GM21526 (cell line): ENCODE results near the gene SRD5A1.

Experiments
- ATAC-seq: cut with Tn5 transposase; IDR thresholded peaks from one replicate; pipeline ENCODE4 v1.9.1; 2021; ENCODE audit warnings: moderate library complexity; ENCODE audit not compliant: unreplicated experiment, low FRiP score

SRD5A1 gene

DNA sequence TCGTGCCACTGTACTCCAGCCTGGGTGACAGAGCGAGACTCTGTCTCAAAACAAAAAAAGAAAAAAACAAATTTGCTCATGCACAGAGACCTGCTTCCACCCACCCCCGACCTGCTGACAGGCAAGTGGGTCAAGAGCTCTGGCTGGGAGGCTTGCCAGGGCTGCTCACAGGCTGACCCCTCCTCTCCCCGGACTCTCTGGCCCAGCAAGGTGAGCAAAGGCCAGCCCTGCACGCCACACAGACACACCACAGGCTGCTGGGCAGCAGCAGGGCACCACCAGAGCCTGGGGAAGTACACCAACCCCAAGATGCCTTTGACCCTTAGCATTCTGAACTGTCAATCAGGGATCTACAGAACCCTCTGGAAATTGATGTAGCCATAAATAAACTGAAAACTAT lies 29.6 kb upstream of the SRD5A1 start:
- no peak for ATAC-seq

DNA sequence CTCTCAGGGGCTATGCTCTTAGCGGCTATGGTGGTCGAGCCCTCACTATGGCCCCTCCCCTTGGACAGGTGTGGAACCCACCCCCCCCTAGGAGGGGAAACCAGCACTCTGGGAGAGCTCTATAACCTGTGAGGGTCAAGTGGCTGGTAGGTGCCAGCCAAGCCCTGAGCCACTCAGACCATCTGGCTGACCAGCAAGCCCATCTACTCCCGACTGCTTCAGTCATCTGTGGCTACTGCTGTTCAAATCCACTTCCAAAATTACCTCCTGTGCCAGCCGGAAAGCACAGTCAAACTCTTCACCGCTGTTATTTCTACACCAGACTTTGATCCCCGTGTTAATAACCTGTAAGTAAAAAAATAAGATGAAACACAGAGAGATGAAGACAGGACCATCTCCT lies 28.9 kb upstream of the SRD5A1 start:
- no peak for ATAC-seq

DNA sequence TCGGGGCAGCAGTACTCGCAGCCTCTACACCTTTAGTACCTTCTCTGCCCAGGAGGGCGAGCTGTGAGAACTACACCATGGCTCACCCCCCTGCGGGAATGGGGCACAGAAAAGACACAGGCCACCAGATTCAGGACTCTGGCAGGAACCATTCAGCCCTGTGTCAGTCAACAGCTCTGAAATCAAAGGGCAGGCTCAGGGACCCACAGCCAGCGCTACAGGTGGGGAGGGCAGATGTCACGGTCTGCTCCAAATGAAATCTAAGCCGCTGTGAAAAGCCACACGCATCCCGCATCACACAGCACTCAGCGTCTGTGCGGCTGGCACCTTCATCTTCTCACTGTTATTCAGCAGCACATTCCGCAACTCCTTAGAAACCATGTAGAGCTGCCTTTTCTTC lies 28.3 kb upstream of the SRD5A1 start:
- ATAC-seq, result no peak

DNA sequence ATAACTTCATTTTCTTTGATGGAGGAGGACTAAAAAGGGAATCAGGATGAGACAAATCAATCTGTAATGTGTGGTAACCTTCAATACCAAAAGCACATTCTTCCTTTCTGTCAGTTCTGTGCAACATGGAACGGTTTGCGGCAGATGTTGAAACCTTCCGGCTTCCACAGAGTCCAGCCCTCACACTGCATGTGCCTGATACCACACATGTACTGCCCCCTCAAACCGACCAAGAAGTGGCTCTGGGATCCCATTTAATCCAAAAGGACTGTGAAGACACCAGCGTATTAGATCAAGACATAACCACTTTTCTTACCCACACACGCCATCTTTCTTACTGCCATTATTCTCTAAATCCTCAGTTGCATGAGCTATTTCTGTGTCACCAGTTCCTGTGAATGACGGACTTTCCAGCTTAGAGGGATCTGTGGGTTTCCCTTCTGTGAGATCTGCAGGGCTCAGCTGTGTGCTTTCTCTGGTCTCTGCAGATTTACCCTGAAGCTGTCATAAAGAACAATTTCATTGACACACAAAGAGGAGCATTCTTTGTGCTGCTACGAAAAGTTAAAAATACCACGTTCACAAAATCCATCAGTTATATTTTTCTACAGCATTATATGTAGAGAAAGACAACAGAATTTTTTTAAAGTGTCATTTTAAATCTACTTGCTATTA lies 26.2 kb upstream of the SRD5A1 start:
- no peak for ATAC-seq

DNA sequence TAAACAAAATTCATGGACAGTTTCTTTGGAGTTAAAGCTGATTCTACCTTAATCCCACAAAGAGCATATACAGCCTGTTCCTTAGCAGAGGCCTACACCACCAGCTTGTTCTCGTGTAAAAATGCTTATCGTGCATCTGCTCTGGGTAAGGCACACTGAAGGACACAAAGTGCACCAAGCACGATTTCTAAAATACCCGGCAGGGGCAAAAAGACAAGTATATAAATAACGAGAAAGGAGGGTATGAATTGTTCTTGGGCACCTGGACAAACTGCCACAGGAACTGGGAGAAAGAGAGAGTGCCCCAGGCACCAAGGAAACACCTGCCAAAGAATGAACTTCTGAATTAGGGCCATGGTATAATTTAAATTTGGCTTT lies 25.7 kb upstream of the SRD5A1 start:
- no peak for ATAC-seq

DNA sequence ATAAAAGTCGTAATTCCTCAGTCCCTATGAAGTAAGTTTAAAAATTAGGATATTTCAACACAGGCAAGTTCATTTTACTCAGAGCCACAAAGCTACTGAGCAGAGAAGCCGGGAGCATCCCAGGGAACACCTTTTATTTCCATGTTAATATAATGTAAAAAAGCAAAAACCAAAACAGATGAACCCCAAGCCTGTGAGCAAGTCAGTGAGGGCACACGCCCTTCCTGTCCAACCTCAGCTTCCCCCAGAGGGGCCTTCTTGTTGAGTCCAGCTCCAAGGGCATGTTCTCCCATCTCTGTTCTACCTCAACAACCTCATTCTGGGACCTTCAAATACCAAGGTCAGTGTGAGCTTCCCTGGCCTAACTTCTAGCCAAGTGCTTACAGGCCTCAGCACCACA lies 25.2 kb upstream of the SRD5A1 start:
- ATAC-seq, result no peak

DNA sequence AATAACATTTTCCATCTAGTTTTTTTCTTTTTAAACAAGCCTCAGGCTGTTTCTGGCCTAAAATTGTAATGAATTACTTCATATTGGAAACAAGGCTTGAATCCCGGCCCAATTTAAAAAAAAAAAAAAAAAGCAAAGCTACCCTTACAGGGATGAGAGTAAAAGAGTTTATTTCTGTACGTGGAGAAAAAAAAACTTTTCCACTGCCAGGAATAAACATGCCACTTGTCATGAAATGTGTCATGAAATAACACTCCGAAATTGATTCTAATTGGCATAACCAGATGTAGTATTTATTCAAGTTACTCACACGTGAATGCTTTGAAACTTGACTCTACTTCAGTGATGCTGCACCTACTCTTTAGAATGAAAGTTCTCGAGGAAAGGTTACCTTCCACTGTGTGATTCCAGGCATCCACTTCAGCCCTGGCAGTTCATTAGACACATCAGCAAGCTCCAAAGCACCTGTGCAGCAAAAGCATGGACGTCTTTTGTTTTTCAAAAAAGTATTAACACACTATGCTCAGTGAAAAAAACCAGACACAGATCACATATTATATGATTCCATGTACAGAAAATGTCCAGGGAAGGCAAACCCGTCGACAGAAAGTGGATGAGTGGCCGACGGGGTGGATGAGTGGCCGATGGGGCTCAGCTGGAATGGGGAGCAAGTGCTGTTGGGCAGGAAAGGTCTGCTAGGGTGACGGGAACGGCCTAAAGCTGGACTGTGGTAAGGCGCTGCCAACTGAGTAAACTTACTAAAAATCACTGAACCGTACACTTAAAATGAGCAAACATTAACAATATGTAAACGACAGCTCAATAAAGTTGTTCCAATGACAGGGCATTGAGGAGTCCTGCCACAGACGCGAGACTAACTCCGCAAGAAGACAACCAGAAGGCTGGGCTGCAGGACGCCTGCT lies 21.6 kb upstream of the SRD5A1 start:
- ATAC-seq, result no peak

DNA sequence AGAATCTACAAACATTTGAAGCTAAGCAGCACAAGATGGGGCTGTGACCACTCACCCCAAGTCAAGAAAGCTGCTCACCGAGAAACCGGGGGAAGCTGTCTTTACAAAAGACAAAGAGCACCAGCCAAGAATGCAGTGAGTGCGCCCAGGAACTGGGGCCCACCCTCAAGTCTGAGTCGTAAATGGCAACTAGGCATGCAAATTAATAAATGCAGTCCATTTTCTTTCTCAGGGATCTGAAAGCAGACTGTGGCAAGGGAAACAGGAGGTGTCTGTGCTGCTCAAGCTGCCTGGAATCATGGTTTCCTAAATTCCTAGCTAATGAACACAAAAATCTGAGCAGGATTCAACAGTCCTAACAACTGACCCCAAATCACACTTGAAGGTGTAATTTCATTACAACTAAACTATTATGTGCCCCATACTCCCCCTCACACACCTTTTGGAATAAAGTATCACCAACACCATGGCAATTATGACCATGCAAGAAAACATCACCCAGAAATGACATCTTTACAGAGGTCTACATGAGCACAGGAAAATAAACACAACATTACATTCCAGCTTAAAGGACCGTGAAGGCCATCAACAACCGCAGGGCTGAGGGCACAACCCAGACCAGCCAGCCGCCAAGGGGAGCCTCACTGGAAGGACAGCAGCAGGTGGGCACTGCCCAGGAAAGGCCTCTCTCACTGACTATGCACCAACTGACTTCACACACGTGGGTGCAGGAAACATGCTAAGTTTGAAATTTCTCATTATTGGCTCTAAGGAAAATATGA lies 18.0 kb upstream of the SRD5A1 start:
- no peak for ATAC-seq

DNA sequence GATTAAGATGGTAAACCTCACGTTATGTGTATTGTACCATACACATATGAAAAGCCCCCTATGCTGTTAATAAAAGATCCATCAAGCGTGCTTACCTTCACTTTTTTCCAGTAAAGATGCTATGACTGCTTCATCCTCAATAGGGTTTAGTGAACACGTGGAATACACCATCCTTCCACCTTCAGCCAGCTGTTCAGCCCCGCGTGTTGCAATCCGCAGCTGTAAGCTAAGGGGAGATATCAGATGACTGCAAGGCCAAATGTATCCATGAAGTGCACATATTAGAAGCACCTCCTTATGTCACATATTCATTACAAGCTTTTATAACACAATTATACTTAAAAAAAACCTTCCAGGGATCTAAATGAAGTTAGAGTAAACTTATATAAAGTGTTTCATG lies 16.6 kb upstream of the SRD5A1 start:
- no peak for ATAC-seq

DNA sequence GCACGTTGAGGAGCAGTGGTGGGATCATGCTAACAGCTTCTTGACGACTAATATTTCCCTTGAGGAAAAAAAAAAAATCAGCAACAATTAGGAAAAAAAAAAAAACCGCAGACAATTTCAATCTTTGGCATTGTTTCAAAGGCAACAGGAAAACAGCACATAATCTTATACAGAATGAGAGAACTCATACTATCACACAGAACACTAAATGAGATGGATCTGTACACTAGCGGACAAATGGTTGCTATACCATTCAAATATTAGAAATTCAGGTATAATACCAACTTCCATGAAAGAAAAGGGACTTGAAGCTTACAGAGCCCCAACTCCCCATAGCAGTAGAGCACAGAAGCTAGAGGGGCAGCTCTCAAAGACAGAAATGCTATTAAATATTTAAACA lies 10.0 kb upstream of the SRD5A1 start:
- ATAC-seq, result no peak

DNA sequence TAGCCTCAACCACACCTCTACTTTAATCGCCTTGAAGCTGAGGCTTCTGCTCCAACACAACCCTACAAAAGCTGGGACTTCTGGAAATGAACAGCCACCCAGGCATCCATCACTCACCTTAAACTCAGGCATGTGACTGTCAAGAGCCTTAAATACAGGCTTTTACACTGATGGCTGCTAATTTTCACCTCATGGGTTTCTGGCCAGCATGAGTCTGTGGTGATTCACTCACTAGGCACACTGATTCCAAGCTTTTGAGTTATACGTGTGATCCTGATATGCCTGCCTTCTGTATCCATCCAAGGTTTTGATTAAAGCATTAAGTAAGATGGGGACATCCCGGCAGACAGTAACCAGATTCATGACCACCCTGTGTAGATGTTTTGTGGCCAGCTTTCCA lies 9.3 kb upstream of the SRD5A1 start:
- ATAC-seq, result no peak

DNA sequence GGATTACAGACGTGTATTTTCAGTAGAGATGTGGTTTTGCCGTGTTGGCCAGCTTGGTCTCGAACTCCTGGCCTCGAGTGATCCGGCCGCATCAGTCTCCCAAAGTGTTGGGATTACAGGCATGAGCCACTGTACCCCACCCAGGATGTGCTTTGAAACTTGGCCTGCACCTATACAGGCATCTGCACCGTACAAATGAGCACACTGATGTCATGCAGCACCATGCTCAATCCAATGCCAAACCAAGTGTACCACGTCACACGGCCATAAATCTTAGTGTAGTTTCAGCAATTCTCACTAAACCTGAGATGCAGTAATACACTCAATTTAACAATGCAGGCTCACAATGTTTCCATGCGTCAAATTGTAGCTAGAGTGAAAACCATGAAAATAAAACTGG lies 6.7 kb upstream of the SRD5A1 start:
- no peak for ATAC-seq

DNA sequence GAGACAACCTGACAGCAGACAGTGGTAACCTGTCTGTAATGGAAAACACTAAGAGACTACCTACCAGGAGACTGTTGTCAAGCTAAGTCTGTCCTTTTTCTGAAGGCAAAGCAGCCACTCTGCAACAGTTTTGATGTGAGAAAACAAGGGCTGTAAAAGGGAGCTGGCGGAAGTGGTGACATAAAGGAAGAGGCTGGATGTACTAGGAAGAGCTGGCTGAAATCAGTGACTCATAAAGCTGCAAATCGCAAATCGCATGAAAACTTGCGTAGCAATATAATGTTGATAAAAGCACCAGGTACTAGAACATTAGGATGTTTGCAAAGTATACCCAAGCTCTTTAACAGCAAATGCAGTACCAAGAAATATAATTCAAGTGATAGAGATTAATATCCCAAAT lies 1.8 kb upstream of the SRD5A1 start:
- ATAC-seq, result no peak

DNA sequence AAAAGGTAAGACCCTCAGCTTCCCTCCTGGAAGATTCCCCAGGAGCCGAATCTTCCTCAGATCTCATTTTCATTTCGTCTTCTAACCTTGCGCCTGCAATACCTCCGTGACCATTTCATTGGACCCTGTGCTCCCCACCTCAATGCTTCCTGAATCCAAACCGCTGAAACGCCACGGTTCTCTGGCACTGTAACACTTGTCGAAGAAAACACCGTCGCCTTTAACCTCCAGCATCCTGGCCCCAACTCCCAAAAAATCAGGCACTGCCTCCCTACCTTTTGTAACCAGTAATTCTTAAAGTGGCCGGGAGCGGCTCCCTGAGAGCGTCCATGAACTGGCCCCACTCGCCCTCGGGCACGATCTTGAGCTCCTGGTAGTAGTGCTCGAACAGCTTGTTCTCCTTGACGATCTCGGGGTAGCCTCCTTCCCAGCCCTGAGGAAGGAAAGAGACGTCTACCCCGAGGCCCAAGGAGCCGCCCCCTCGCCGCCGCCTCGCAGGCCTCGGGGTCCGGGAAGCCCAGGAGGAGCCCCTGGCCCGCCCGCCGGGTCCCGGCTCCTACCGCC lies 834 bp upstream of the SRD5A1 start:
- peak; percentile 26 for ATAC-seq

DNA sequence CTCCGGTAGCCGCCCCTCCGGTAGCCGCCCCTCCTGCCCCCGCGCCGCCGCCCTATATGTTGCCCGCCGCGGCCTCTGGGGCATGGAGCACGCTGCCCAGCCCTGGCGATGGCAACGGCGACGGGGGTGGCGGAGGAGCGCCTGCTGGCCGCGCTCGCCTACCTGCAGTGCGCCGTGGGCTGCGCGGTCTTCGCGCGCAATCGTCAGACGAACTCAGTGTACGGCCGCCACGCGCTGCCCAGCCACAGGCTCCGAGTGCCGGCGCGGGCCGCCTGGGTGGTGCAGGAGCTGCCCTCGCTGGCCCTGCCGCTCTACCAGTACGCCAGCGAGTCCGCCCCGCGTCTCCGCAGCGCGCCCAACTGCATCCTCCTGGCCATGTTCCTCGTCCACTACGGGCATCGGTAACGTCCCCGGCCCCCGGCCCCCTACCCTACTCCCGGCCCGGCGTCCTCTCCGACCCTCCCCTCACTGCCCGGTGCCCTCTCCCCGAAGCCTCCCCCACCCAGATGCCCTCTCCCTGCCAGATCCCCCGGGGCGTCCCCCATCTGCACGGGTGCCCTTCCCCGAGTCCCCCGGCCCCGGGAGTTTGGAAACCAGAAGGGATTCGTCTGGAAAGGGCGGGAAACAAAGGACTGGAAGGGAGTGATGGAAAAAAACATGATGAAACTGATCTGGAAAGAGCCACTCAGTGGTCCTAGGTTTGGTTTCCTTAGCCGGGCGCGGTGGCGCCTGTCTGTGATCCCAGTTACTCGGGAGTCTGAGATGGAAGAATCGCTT lies 417 bp downstream of the SRD5A1 start:
- ATAC-seq, result peak; percentile 45

DNA sequence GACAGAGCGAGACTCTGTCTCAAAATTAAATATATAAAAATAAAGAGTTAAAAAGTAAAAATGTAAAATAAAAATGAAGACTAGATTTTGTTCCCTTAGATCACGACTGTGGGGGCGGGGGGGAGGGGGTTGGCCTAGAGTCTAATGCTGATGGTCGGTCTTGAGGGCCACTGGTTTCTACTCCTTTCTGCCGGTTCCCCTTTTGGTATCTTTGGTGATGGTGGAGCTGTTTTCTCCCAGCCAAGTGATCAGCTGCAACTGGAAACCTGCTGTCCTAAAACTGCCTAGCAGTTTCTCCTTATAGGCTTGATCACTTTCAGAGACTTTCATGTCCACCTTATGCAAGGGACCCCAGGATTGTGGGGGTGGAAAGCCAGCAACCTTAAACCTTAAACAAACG lies 1.1 kb downstream of the SRD5A1 start:
- no peak for ATAC-seq

DNA sequence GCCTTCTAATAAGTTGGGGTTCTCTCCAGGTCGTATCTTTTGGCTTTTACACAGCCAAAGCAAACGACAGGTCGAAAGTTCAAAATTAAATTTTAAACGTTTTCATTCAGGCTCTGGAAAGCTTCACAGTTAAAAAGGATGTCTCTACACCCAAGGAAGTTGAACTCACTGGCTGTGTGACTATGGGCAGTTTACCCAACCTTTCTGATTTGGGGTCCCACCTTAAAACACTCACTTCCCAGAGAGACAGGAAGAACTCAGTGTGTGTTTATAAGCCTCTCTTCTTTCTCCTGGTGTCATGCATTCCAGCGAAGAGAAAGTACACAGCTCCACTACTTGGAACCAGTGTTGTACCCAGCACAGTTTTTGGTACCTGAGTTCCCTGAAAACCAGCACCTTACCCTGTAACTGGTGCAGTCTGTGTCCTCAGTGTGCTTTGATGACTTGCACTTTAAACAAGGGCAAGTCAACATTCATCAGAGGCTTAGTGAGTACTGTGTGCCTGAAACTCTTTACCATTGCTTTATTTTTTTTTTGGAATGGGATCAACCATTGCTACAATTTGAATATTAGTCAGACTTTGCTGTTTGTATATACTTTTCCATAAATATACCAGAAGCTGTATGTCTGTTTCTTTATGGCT lies 1.7 kb downstream of the SRD5A1 start:
- no peak for ATAC-seq

DNA sequence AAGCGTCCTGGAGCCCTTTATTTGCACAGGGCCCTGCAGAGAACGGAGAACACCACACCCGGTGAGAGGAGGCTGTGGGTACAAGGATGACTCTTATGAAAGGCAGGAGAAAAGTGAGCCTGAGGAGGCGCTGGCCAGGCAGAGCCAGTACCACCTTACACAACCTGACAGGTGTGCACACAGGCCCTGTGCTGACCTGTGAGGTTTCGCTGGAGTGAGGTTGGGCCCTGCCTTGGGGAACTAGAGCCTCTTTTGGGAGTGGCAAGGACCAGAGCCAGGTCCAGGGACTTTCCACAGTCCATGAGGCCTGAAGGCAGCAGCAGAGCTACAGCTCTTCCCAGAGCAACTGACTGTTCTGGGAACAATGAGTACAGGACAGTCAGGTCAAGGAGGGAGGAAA lies 3.1 kb downstream of the SRD5A1 start:
- no peak for ATAC-seq

DNA sequence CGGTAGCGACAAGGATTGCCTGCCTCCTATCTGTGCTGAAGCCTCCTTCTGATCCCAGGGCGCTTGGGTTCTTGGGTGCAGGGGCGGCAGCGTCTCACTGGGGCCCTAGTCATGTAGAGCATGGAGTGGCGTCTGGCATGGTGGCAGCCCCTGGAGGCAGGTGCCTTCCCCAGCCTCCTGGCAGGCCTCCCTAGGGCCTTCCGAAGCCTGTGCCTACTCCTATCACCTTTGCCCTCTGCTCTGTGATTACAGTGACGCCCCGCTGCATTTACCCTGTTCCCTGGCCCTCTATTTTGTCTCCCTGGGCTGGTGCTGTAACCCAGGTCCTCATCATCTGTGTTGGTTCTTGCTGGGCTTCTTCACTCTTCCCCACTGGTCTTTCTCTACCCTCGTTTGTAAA lies 3.8 kb downstream of the SRD5A1 start:
- no peak for ATAC-seq

DNA sequence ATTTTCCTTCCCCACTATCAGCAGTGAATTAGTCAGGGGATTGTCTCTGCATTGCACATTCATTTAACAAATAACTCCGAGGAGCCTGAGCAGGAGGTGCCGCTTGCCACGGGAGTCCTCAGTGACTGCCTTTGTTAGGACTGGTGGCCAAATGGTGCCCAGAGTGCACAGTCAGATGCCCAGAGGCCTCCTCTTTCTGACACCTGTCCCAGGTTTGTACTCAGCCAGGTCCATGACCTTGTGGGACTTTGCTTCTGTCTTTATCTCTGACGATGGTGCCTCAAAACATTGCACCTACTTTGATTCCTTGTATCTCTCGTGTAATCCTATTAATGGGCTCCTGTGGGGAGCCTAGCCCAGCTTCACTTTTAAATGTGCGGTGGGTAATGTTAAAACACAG lies 4.3 kb downstream of the SRD5A1 start:
- ATAC-seq, result no peak
